Astrocyte of the spinal cord (primary cell): ENCODE measurements around the gene CHKA.

Experiments used
- DNase-seq: peaks from one replicate; pipeline ENCODE4 v3.0.0; 2011; ENCODE audit warnings: low read depth, low spot score
- H3K4me3 ChIP-seq: 2 replicates; pipeline ENCODE4 v1.5.1; 2011; ENCODE audit warnings: low read depth, mild to moderate bottlenecking, low read length, moderate library complexity
- in situ Hi-C: cut with HindIII; loops from 2 replicates; pipeline ENCODE4 v1.10.0; 2017; ENCODE audit warnings: low sequenced_read_pairs
- TF ChIP-seq, protein P1 (sequence below): IDR thresholded peaks from 2 replicates; pipeline ENCODE4 v1.5.1; 2012; ENCODE audit warnings: low read depth, mild to moderate bottlenecking, low read length, inconsistent platforms

Gene CHKA

GRCh38 chr11:68020575-68020974 lies 100.6 kb downstream of the CHKA start:
- DNase-seq: no peak
- H3K4me3 ChIP-seq: no peak overlapping the region
- in situ Hi-C loops: no loop called here
- TF ChIP-seq, protein P1, sequence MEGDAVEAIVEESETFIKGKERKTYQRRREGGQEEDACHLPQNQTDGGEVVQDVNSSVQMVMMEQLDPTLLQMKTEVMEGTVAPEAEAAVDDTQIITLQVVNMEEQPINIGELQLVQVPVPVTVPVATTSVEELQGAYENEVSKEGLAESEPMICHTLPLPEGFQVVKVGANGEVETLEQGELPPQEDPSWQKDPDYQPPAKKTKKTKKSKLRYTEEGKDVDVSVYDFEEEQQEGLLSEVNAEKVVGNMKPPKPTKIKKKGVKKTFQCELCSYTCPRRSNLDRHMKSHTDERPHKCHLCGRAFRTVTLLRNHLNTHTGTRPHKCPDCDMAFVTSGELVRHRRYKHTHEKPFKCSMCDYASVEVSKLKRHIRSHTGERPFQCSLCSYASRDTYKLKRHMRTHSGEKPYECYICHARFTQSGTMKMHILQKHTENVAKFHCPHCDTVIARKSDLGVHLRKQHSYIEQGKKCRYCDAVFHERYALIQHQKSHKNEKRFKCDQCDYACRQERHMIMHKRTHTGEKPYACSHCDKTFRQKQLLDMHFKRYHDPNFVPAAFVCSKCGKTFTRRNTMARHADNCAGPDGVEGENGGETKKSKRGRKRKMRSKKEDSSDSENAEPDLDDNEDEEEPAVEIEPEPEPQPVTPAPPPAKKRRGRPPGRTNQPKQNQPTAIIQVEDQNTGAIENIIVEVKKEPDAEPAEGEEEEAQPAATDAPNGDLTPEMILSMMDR: peak; percentile 59

DNA sequence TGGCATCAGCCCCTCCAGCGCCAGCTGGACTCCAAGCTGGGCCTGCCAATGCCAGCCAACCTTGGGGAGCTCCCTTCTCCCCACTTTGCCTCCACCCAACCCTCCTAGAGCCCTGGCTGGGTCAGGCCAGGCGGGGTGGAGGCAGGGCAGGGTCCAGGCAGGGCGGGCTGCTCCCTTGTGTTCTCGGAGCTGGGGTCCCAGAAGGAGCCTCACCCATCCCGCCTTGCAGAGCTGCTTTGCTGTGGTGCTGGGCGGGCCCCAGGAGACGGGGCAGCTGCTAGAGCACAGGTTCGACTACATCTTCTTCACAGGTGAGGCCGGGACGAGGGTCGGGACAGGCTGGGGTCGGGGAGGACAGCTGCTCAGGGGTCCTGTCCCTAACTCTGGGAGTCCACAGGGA lies 101.7 kb downstream of the CHKA start:
- TF ChIP-seq, protein P1: no peak

DNA sequence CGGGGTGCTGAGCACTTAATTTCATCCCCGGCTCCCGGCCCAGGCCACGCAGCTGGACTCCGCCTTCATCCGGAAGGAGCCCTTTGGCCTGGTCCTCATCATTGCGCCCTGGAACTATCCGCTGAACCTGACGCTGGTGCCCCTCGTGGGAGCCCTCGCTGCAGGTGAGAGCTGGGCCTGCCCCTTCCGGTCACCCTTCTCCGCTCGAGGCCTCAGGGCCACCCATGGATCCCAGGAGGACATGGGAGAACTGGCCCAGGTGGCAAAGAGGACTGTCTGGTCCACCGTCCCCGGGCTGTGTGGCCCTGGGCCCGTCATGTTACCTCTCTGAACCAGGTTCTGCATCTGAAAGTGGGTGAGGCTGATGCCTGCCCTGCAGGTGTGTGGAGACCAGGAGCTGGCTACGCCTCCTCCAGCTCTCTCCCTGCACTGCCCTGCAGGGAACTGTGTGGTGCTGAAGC lies 102.4 kb downstream of the CHKA start:
- no peak for DNase-seq
- H3K4me3 ChIP-seq: no peak overlapping the region
- in situ Hi-C loops: no loop called here
- TF ChIP-seq, protein P1: no peak

More for the DNA sequence above, 101.7 kb downstream of the CHKA start:
- in situ Hi-C loops: no loop called here
- H3K4me3 ChIP-seq: no peak overlapping the region
- DNase-seq: no peak

DNA sequence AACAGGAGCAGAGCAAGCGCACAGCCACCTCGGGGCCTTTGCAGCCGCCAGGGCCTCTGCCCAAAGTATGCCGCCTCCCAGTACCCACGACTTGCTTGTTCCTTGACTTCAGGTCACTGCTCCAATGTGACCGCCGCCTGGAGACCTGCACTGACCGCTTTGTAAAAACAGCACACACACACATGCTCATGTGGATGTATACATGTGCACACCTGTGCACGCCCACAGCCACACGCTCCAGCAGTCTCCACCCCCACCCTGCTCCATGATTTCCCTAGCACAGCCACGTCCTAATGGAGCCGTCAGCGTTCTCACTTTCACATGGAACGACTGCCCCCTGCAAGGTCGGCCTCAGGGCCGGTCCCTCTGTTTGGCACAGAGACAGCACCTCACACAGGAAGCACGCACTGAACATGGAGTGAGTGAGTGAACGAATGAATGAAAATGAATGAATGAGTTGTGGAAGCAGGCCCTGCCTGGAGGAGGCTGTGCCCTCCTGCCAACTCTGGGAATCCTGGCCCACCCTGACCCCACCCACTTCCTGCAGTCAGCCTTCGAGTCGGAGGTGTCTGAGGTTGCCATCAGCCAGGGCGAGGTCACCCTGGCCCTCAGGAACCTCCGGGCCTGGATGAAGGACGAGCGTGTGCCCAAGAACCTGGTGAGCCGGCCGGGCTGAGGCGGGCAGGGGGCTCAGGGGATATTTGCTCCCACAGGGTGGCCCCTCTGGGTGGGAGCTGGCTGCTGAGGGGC lies 103.0 kb downstream of the CHKA start:
- in situ Hi-C loops: no loop called here
- H3K4me3 ChIP-seq: no peak overlapping the region
- DNase-seq: no peak
- TF ChIP-seq, protein P1: no peak

DNA sequence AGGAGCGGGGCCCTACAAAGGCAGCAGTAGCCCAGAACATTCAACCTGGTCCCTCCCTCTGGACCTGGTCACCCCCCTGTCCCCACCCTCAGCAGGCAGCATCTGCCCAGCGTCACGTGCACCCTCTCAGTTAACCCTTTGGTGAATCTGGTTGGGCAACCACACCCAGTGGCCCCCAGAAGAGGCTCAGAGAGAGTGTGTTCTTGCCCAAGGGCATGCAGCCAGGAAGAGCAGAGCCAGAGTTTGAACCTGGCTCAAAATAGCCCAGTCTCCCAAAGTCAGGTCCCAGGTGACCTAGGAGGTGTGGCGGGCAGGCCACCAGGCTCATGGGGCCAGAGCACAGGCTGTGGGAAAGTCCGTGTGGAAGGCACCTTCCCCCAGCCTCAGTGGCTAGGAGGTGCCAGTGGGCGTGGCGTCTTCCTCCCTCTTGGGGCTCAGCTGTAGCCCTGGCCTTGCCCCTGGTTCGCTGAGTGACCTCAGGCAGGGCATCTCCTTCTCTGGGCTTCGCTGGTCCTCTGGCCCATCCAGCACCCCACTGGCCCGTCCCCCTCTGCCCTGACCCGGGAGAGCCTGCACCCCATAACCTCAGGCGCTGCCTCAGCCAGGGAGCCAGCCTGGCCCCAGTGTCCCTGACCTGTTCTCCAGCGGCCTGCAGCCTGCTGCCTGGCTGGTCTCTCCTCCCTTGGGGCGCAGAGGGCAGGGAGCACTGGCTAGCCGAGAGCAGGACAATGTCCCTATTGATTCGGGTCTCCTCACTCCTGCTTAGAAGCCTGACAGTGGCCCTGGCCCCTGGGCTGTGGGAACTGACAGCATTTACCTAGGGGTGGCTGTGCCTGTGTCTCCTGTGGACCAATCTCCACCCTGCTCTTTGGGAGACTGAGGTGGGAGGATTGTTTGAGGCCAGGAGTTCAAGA lies 104.0 kb downstream of the CHKA start:
- in situ Hi-C loops: no loop called here
- no peak overlapping the region for H3K4me3 ChIP-seq
- no peak for DNase-seq
- TF ChIP-seq, protein P1: no peak

- TF ChIP-seq, protein P1: no peak
- in situ Hi-C loops: no loop called here
- H3K4me3 ChIP-seq: no peak overlapping the region
- no peak for DNase-seq
These were observed 104.9 kb downstream of the CHKA start for GRCh38 chr11:68016161-68016903.
